Endothelial cell of umbilical vein (primary cell): ENCODE results near the gene COL23A1. TPM values are rescaled to one million over a fixed set of nuclear protein-coding genes. Genes with fewer than 3 reads are reported as not detected.

ENCODE experiments used
- BruUV-seq: library from RNA; stranded (reverse); fragments of 400-500 nt; replicated peaks from 2 replicates; lab custom pipeline; 2021; lab: Mats Ljungman, UMichigan
- CTCF ChIA-PET: fragments of 300-600, 350-600 bp; sonication (Branson Sonifier 250); formaldehyde crosslinking; loops from one replicate; lab custom pipeline; 2021; ENCODE audit warnings: antibody characterized with exemption, inconsistent platforms; lab: Charles Lee
- POLR2A ChIA-PET: fragments of 300-600, 350-600 bp; sonication (Branson Sonifier 250); formaldehyde crosslinking; loops from one replicate; lab custom pipeline; 2021; ENCODE audit warnings: antibody characterized with exemption, inconsistent platforms; lab: Charles Lee
- DNase-seq: peaks from one replicate; pipeline ENCODE4 v3.0.0-alpha.2; 2011; ENCODE audit warnings: low read depth, low spot score
- FAIRE-seq: peaks from 2 replicates; lab custom pipeline; 2011; peaks lifted over from hg19 to GRCh38; lab: Jason Lieb, UNC
- H2AFZ ChIP-seq: 2 replicates; pipeline ENCODE4 v1.6.0; 2012; ENCODE audit warnings: low read depth, low read length, control low read depth, inconsistent platforms
- H3K27ac ChIP-seq: 2 replicates; pipeline ENCODE4 v1.5.1; 2011; ENCODE audit warnings: low read depth, mild to moderate bottlenecking, control low read depth, low read length, moderate library complexity; ENCODE audit not compliant: insufficient read depth
- H3K27me3 ChIP-seq, 2 experiments: 2 replicates each; pipeline versions ENCODE4 v1.6.0 to v1.6.1; 2011; ENCODE audit warnings: low read length in 2 of 2, mixed read lengths in 1 of 2; ENCODE audit not compliant: control insufficient read depth in 2 of 2, insufficient read depth in 2 of 2
- H3K36me3 ChIP-seq, 2 experiments: 2 replicates in 1 of 2; 3 replicates in 1 of 2; pipeline ENCODE4 v1.5.1; 2011; ENCODE audit warnings: low read length in 2 of 2, mild to moderate bottlenecking in 1 of 2, moderate library complexity in 1 of 2; ENCODE audit not compliant: control insufficient read depth in 2 of 2, insufficient read depth in 2 of 2; ENCODE audit errors: extremely low read depth in 1 of 2
- H3K4me1 ChIP-seq: 3 replicates; pipeline ENCODE4 v1.5.1; 2011; ENCODE audit warnings: mild to moderate bottlenecking, low read length; ENCODE audit not compliant: control insufficient read depth, insufficient read depth; ENCODE audit errors: extremely low read depth
- H3K4me2 ChIP-seq: 2 replicates; pipeline ENCODE4 v1.6.1; 2011; ENCODE audit warnings: low read length, control low read depth, mixed read lengths; ENCODE audit not compliant: insufficient read depth
- H3K4me3 ChIP-seq, 3 experiments: fragments of 200-600 bp in 1 of 3; sonication (generic), shearing (Covaris generic) in 1 of 3; replicated peaks in 1 of 3; 2 replicates each; pipeline ENCODE4 v1.5.1; 2011 to 2016; ENCODE audit warnings: control low read depth in 3 of 3, low read length in 3 of 3, mild to moderate bottlenecking in 2 of 3, inconsistent platforms in 1 of 3, low read depth in 1 of 3, moderate library complexity in 1 of 3; ENCODE audit not compliant: insufficient read depth in 1 of 3
- H3K79me2 ChIP-seq: 2 replicates; pipeline ENCODE4 v1.6.0; 2012; ENCODE audit warnings: low read length, inconsistent platforms; ENCODE audit not compliant: control insufficient read depth, insufficient read depth
- H3K9ac ChIP-seq: replicated peaks from 2 replicates; pipeline ENCODE3; 2011; ENCODE audit warnings: low read length, control low read depth; ENCODE audit not compliant: insufficient read depth; ENCODE audit errors: extremely low read depth
- H3K9me1 ChIP-seq: replicated peaks from 3 replicates; pipeline ENCODE4 v1.6.0; 2011; ENCODE audit warnings: mild to moderate bottlenecking, low read length; ENCODE audit not compliant: control insufficient read depth, insufficient read depth; ENCODE audit errors: extremely low read depth
- H3K9me3 ChIP-seq: replicated peaks from 2 replicates; pipeline ENCODE4 v1.5.1; 2012; ENCODE audit warnings: low read length, inconsistent platforms; ENCODE audit not compliant: control insufficient read depth, insufficient read depth
- H4K20me1 ChIP-seq: replicated peaks from 2 replicates; pipeline ENCODE3; 2011; ENCODE audit warnings: mild to moderate bottlenecking, low read length; ENCODE audit not compliant: control insufficient read depth, insufficient read depth; ENCODE audit errors: extremely low read depth
- CTCF ChIP-seq, 2 donors: IDR thresholded peaks; 1 replicate in 1 of 2; 2 replicates in 1 of 2; pipeline ENCODE4 v1.5.1; 2011; ENCODE audit warnings: low read length in 2 of 2, mild to moderate bottlenecking in 2 of 2, moderate library complexity in 2 of 2, control low read depth in 1 of 2, inconsistent platforms in 1 of 2, low read depth in 1 of 2; ENCODE audit not compliant: insufficient read depth in 1 of 2; ENCODE audit errors: extremely low read depth in 1 of 2
- EZH2 ChIP-seq: IDR thresholded peaks from 2 replicates; pipeline ENCODE4 v1.6.1; 2012; ENCODE audit warnings: borderline replicate concordance, low read depth, mild to moderate bottlenecking, moderate library complexity, low read length, inconsistent platforms; ENCODE audit not compliant: severe bottlenecking
- FOS ChIP-seq: IDR thresholded peaks from 2 replicates; pipeline ENCODE4 v1.6.1; 2011; ENCODE audit warnings: mild to moderate bottlenecking, low read length, moderate library complexity, borderline replicate concordance; ENCODE audit not compliant: insufficient read depth
- GATA2 ChIP-seq: IDR thresholded peaks from 2 replicates; pipeline ENCODE4 v1.7.0; 2011; ENCODE audit warnings: low read depth, mild to moderate bottlenecking, moderate library complexity, mixed read lengths, low read length; ENCODE audit not compliant: insufficient read length, insufficient read depth
- JUN ChIP-seq: IDR thresholded peaks from 2 replicates; pipeline ENCODE4 v1.6.1; 2011; ENCODE audit warnings: borderline replicate concordance, low read depth; ENCODE audit not compliant: insufficient read length, insufficient read depth
- MAX ChIP-seq: IDR thresholded peaks from 2 replicates; pipeline ENCODE4 v1.6.1; 2011; ENCODE audit not compliant: insufficient read depth, insufficient read length
- MYC ChIP-seq: IDR thresholded peaks from one replicate; pipeline ENCODE4 v1.6.1; 2011; ENCODE audit warnings: mild to moderate bottlenecking, low read depth, low read length
- POLR2A ChIP-seq: IDR thresholded peaks from 2 replicates; pipeline ENCODE4 v1.6.1; 2012; ENCODE audit warnings: low read depth, mild to moderate bottlenecking, control low read depth, low read length
- POLR2AphosphoS5 ChIP-seq: IDR thresholded peaks from 2 replicates; pipeline ENCODE4 v1.6.1; 2012; ENCODE audit warnings: low read depth, mild to moderate bottlenecking, control low read depth, low read length, moderate library complexity; ENCODE audit not compliant: insufficient read depth
- dilution Hi-C: fragments of 300-500 bp; cut with MboI; formaldehyde crosslinking; loops from one replicate; pipeline ENCODE4 v1.15.0; 2019; ENCODE audit warnings: low sequenced_read_pairs; ENCODE audit not compliant: extremely low pct_ligation_motif_present
- intact Hi-C: fragments of 100-400 bp; cut with micrococcal nuclease; formaldehyde crosslinking; loops from one replicate; pipeline ENCODE4 v1.10.0; 2022
- polyA plus RNA-seq, 4 experiments: library from polyadenylated mRNA; depleted of rRNA in 3 of 4; stranded (reverse) in 3 of 4; unstranded in 1 of 4; fragments of >200 nt; gene quantifications; 2 replicates each; pipeline versions ENCODE4 v1.2.1 to v1.2.3, GENCODE V29; 2011 to 2012; ENCODE audit warnings: missing spikeins in 1 of 4
- total RNA-seq: library from RNA; stranded (reverse); gene quantifications from 2 replicates; pipeline ENCODE4 v1.2.3, GENCODE V29; 2021

COL23A1 gene
- total and polyA plus RNA-seq, 2 donors (not counting 3 experiments of a cell fraction or from before 2014, with no cell fraction given) = not detected

DNA sequence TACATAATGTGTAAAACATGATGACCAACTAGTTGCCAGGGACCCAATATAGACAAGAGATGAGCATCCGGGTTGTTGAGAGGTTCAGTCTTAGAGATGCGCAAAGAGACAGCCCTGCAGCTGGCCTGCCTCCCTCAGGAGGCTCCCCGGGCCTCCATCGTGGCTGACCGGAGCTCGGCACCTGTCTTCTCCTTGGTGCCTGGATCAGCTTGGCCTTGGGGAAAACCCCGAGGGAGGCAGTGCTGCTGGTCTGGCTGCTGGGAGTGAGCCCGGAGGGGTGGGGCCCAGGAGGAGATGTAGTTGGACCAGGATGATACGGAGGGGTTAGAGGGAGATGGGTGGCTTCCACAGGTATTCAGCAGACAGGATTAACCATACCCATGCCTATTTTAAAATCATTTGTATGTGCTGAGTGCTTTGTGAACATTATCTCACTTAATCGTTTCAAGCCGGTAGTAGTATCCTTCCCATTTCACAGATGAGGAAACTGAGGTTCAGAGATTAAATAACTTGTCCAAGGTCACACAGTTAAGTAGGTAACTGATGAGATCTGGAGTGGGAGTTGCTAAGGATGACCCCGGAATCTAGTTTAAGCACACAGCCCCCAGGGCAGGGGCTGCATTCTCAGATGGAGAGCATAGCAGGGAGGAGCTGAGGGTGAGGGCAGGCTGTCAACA lies 173.8 kb downstream of the COL23A1 start:
- dilution Hi-C loops = no loop called here
- no peak overlapping the region for H3K4me2 ChIP-seq
- H3K79me2 ChIP-seq = no peaks in the 10 kb centered on the region
- H4K20me1 ChIP-seq = no peaks in the 10 kb centered on the region
- no peaks in the 10 kb centered on the region for H3K27me3 ChIP-seq
- POLR2A ChIA-PET = no interaction called here
- DNase-seq = no peak
- H3K9ac ChIP-seq = no peak overlapping the region
- H2AFZ ChIP-seq = no peak overlapping the region
- H3K9me1 ChIP-seq = no peaks in the 10 kb centered on the region
- H3K27ac ChIP-seq = no peak overlapping the region
- intact Hi-C loops = no loop called here
- no peak for FAIRE-seq
- TF ChIP-seq MYC (no peak), MAX (no peak), POLR2AphosphoS5 (no peak), CTCF (IDR thresholded peaks at IDR 0.05; ENCODE audit: extremely low read depth in 1 of 2, insufficient read depth in 1 of 2, low read depth in 1 of 2, low read length in 2 of 2) (no peak), POLR2A (no peak), JUN (no peak), FOS (no peak), GATA2 (no peak), EZH2 (no peak)
- CTCF ChIA-PET = no interaction called here
- H3K4me3 ChIP-seq = no peak overlapping the region
- BruUV-seq = no TSS peak
- no peaks in the 10 kb centered on the region for H3K36me3 ChIP-seq
- no peaks in the 10 kb centered on the region for H3K9me3 ChIP-seq
- H3K4me1 ChIP-seq = no peaks in the 10 kb centered on the region
